HepG2 (cell line): ENCODE results near the gene ZSWIM5. TPM values are rescaled to one million over a fixed set of nuclear protein-coding genes. Genes with fewer than 3 reads are reported as not detected.

Source experiments
- BRD4 ChIP-seq: sonication (generic); formaldehyde crosslinking; IDR thresholded peaks from 2 replicates; pipeline ENCODE4 v1.4.0; 2020; ENCODE audit warnings: missing genetic modification reagents
- ELF3 ChIP-seq: IDR thresholded peaks from 2 replicates; pipeline ENCODE4 v1.6.1; 2016; ENCODE audit warnings: missing genetic modification reagents, missing compliant biosample characterization
- ETV5 ChIP-seq: IDR thresholded peaks from 2 replicates; pipeline ENCODE4 v1.6.1; 2018; ENCODE audit warnings: missing biosample characterization, missing genetic modification reagents, inconsistent platforms, borderline replicate concordance
- HNRNPLL ChIP-seq: fragments of 200-400 bp; formaldehyde crosslinking; IDR thresholded peaks from 2 replicates; pipeline ENCODE4 v1.6.1; 2017; ENCODE audit warnings: mild to moderate bottlenecking, low read depth, low read length; ENCODE audit not compliant: poor library complexity, severe bottlenecking
- NFIC ChIP-seq: IDR thresholded peaks from 2 replicates; pipeline ENCODE4 v1.6.1; 2012; ENCODE audit warnings: mild to moderate bottlenecking, low read length, inconsistent platforms
- PAF1 ChIP-seq: IDR thresholded peaks from 2 replicates; pipeline ENCODE4 v1.6.1; 2016; ENCODE audit warnings: missing genetic modification reagents, missing compliant biosample characterization
- PATZ1 ChIP-seq: sonication (generic); formaldehyde crosslinking; IDR thresholded peaks from 2 replicates; pipeline ENCODE4 v1.4.0; 2020; ENCODE audit warnings: missing genetic modification reagents
- PAX8 ChIP-seq: sonication (generic); formaldehyde crosslinking; IDR thresholded peaks from 2 replicates; pipeline ENCODE4 v1.8.0; 2022; ENCODE audit warnings: mild to moderate bottlenecking, missing genetic modification reagents, borderline replicate concordance
- PBX2 ChIP-seq: IDR thresholded peaks from 2 replicates; pipeline ENCODE4 v1.6.1; 2016; ENCODE audit warnings: control low read depth
- ZEB1 ChIP-seq: IDR thresholded peaks from 2 replicates; pipeline ENCODE4 v1.6.1; 2012; ENCODE audit warnings: mild to moderate bottlenecking, low read depth, inconsistent platforms; ENCODE audit not compliant: insufficient replicate concordance
- ZFY ChIP-seq: sonication (generic); formaldehyde crosslinking; IDR thresholded peaks from 2 replicates; pipeline ENCODE4 v1.4.0; 2020; ENCODE audit warnings: missing genetic modification reagents
- ZNF12 ChIP-seq: sonication (generic); formaldehyde crosslinking; IDR thresholded peaks from 2 replicates; pipeline ENCODE4 v1.5.0; 2020; ENCODE audit warnings: missing genetic modification reagents
- ZNF496 ChIP-seq: sonication (generic); formaldehyde crosslinking; IDR thresholded peaks from 2 replicates; pipeline ENCODE4 v1.8.1; 2023; ENCODE audit warnings: mild to moderate bottlenecking, moderate library complexity, missing genetic modification reagents; ENCODE audit not compliant: insufficient replicate concordance
- ZNF564 ChIP-seq: sonication (generic); formaldehyde crosslinking; IDR thresholded peaks from 2 replicates; pipeline ENCODE4 v1.8.1; 2023; ENCODE audit warnings: mild to moderate bottlenecking, missing genetic modification reagents
- ZNF788 ChIP-seq: sonication (generic); formaldehyde crosslinking; IDR thresholded peaks from 2 replicates; pipeline ENCODE4 v1.5.0; 2020; ENCODE audit warnings: mild to moderate bottlenecking, missing genetic modification reagents, borderline replicate concordance
- ZNF878 ChIP-seq: sonication (generic); formaldehyde crosslinking; IDR thresholded peaks from 2 replicates; pipeline ENCODE4 v1.8.1; 2023; ENCODE audit warnings: mild to moderate bottlenecking, missing genetic modification reagents, moderate library complexity
- ZNF879 ChIP-seq: sonication (generic); formaldehyde crosslinking; IDR thresholded peaks from 2 replicates; pipeline ENCODE4 v1.8.1; 2023; ENCODE audit warnings: missing genetic modification reagents
- ZZZ3 ChIP-seq: sonication (generic); formaldehyde crosslinking; IDR thresholded peaks from 2 replicates; pipeline ENCODE4 v1.4.0; 2020; ENCODE audit warnings: missing genetic modification reagents, mild to moderate bottlenecking, borderline replicate concordance
- polyA plus RNA-seq, 8 experiments: library from polyadenylated mRNA; depleted of rRNA in 3 of 8; stranded (reverse) in 7 of 8; unstranded in 1 of 8; fragments of >200 nt; fragmentation: Illumina TruSeq in 4 of 8; extraction: Trizol in 4 of 8; gene quantifications; 2 replicates each; pipeline versions ENCODE4 v1.2.1 to v1.2.3, GENCODE V29; 2011 to 2016; ENCODE audit warnings: low read depth in 4 of 8, missing spikeins in 1 of 8, mixed read lengths in 1 of 8; ENCODE audit not compliant: insufficient read depth in 1 of 8
- total RNA-seq, 5 experiments: library from RNA; depleted of rRNA; stranded (reverse); fragments of >200 nt; fragmentation: Illumina TruSeq; extraction: Trizol; gene quantifications; 2 replicates each; pipeline ENCODE4 v1.2.3, GENCODE V29; 2016; ENCODE audit warnings: low read depth in 1 of 5
- TF ChIP-seq, protein P1 (sequence below): sonication (generic); formaldehyde crosslinking; IDR thresholded peaks from 2 replicates; pipeline ENCODE4 v1.5.1; 2020; ENCODE audit warnings: mild to moderate bottlenecking, missing genetic modification reagents, moderate library complexity
- TF ChIP-seq, protein P2 (sequence below): sonication (generic); formaldehyde crosslinking; IDR thresholded peaks from 2 replicates; pipeline ENCODE4 v1.5.1; 2020; ENCODE audit warnings: missing genetic modification reagents, mild to moderate bottlenecking, borderline replicate concordance

Gene ZSWIM5
- total and polyA plus RNA-seq, 2 of the 13 experiments (the other 11 are each of a cell fraction or from before 2014, with no cell fraction given), result 11.0 to 20.6 TPM

GRCh38 chr1:45010855-45011811 lies 195.3 kb downstream of the ZSWIM5 start, which contains the start of gene HECTD3 (continued):
- peak; percentile 49 for TF ChIP-seq ZEB1
- no peak for TF ChIP-seq ZNF879 (CRISPR knock-in tag)
- TF ChIP-seq ZNF878, result 0 out of 2 replicates have a peak, but pooled peaks have one; percentile 11
- peak; percentile 64 for TF ChIP-seq ZNF788
- no peak; the same call in 1 of the 2 replicates for TF ChIP-seq ZNF564 (CRISPR knock-in tag)
- TF ChIP-seq NFIC, result no peak
- no peak for TF ChIP-seq BRD4 (CRISPR knock-in tag)
- TF ChIP-seq ZNF496 (CRISPR knock-in tag), result no peak
- TF ChIP-seq PAF1, result no peak
- TF ChIP-seq, protein P1, sequence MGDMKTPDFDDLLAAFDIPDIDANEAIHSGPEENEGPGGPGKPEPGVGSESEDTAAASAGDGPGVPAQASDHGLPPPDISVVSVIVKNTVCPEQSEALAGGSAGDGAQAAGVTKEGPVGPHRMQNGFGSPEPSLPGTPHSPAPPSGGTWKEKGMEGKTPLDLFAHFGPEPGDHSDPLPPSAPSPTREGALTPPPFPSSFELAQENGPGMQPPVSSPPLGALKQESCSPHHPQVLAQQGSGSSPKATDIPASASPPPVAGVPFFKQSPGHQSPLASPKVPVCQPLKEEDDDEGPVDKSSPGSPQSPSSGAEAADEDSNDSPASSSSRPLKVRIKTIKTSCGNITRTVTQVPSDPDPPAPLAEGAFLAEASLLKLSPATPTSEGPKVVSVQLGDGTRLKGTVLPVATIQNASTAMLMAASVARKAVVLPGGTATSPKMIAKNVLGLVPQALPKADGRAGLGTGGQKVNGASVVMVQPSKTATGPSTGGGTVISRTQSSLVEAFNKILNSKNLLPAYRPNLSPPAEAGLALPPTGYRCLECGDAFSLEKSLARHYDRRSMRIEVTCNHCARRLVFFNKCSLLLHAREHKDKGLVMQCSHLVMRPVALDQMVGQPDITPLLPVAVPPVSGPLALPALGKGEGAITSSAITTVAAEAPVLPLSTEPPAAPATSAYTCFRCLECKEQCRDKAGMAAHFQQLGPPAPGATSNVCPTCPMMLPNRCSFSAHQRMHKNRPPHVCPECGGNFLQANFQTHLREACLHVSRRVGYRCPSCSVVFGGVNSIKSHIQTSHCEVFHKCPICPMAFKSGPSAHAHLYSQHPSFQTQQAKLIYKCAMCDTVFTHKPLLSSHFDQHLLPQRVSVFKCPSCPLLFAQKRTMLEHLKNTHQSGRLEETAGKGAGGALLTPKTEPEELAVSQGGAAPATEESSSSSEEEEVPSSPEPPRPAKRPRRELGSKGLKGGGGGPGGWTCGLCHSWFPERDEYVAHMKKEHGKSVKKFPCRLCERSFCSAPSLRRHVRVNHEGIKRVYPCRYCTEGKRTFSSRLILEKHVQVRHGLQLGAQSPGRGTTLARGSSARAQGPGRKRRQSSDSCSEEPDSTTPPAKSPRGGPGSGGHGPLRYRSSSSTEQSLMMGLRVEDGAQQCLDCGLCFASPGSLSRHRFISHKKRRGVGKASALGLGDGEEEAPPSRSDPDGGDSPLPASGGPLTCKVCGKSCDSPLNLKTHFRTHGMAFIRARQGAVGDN, result peak; percentile 73
- no peak for TF ChIP-seq PBX2 (CRISPR knock-in tag)
- TF ChIP-seq PATZ1 (CRISPR knock-in tag), result no peak
- TF ChIP-seq ELF3, result no peak
- no peak for TF ChIP-seq ETV5 (CRISPR knock-in tag)
- peak; percentile 41 for TF ChIP-seq HNRNPLL
- TF ChIP-seq ZZZ3, result no peak
- 0 out of 2 replicates have a peak, but pooled peaks have one; percentile 5 for TF ChIP-seq PAX8 (CRISPR knock-in tag)
- TF ChIP-seq ZNF12 (CRISPR knock-in tag), result no peak
- TF ChIP-seq, protein P2, sequence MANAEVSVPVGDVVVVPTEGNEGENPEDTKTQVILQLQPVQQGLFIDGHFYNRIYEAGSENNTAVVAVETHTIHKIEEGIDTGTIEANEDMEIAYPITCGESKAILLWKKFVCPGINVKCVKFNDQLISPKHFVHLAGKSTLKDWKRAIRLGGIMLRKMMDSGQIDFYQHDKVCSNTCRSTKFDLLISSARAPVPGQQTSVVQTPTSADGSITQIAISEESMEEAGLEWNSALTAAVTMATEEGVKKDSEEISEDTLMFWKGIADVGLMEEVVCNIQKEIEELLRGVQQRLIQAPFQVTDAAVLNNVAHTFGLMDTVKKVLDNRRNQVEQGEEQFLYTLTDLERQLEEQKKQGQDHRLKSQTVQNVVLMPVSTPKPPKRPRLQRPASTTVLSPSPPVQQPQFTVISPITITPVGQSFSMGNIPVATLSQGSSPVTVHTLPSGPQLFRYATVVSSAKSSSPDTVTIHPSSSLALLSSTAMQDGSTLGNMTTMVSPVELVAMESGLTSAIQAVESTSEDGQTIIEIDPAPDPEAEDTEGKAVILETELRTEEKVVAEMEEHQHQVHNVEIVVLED (CRISPR knock-in tag), result no peak
- TF ChIP-seq ZFY (CRISPR knock-in tag), result peak; percentile 58
